Upper lobe of left lung (tissue), 4 donors: ENCODE data around the gene NUDCD3.

Experiments used
- CTCF ChIP-seq, 6 experiments: fragments of 450-650 bp in 4 of 6; fragments of 200-600 bp in 2 of 6; sonication (generic) in 2 of 6; IDR thresholded peaks; one replicate each; pipeline ENCODE4 v1.5.1; 2016 to 2019; ENCODE audit warnings: antibody characterized with exemption in 6 of 6
- POLR2A ChIP-seq, 4 donors: fragments of 450-650 bp; IDR thresholded peaks; one replicate each; pipeline ENCODE4 v1.5.1; 2016 to 2017; ENCODE audit warnings: antibody characterized with exemption in 4 of 4, mild to moderate bottlenecking in 2 of 4
- POLR2AphosphoS5 ChIP-seq, 2 donors: sonication (generic); formaldehyde crosslinking; IDR thresholded peaks; one replicate each; pipeline ENCODE4 v1.5.1; 2017; ENCODE audit warnings: antibody characterized with exemption in 2 of 2

DNA sequence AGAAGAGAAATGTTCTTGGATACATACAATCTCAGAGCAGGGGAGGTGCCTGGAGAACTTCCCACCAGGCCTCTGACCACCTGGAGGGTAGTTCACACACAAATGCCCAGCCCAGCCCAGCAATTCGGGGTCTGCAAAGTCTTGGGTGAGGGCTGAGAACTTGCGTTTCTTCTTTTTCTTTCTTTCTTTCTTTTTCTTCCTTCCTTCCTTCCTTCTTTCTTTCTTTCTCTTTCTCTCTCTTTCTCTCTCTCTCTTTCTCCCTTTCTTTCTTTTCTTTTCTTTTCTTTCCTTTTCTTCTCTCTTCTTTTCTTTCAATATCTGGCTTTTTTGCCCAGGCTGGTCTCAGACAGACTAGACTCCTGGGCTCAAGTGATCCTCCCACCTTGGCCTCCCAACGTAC is 28.3 kb upstream of the NUDCD3 start:
- no peak for TF ChIP-seq POLR2AphosphoS5 (IDR thresholded peaks at IDR 0.05)
- no peak for TF ChIP-seq POLR2A (IDR thresholded peaks at IDR 0.05)
- no peak for TF ChIP-seq CTCF (IDR thresholded peaks at IDR 0.05)
